Kidney epithelial cell (primary cell): ENCODE measurements around the gene MRPS33. TPM values are rescaled to one million over a fixed set of nuclear protein-coding genes. Genes with fewer than 3 reads are reported as not detected.
"Not testable (repeated sequence)": the region's sequence is repeated elsewhere in the genome, so short reads cannot be mapped to it uniquely, and the experiment has no call there.

ENCODE experiments used
- DNase-seq: peaks from one replicate; pipeline ENCODE4 v3.0.0-alpha.2; 2010; ENCODE audit warnings: low read depth
- H3K27me3 ChIP-seq: 2 replicates; pipeline ENCODE4 v1.6.0; 2011; ENCODE audit warnings: low read length; ENCODE audit not compliant: control insufficient read depth, insufficient read depth
- H3K36me3 ChIP-seq: 2 replicates; pipeline ENCODE4 v1.5.1; 2011; ENCODE audit warnings: low read length; ENCODE audit not compliant: control insufficient read depth, insufficient read depth
- H3K4me3 ChIP-seq: 2 replicates; pipeline ENCODE4 v1.5.1; 2011; ENCODE audit warnings: low read depth, mild to moderate bottlenecking, control low read depth, low read length
- total RNA-seq: library from RNA; depleted of rRNA; stranded (reverse); fragments of >200 nt; gene quantifications from 2 replicates; pipeline ENCODE4 v1.2.3, GENCODE V29; 2015
- TF ChIP-seq, protein P1 (sequence below): IDR thresholded peaks from 2 replicates; pipeline ENCODE4 v1.5.1; 2011; ENCODE audit warnings: mild to moderate bottlenecking, moderate library complexity, low read length, control low read depth, inconsistent platforms; ENCODE audit not compliant: insufficient read depth, poor library complexity, severe bottlenecking

MRPS33 gene
- total RNA-seq, 1 donor from 2014 or later = 32.2 TPM

- H3K4me3 ChIP-seq = no peak overlapping the region
- no peaks in the 10 kb centered on the region for H3K36me3 ChIP-seq
- no peak for DNase-seq
- TF ChIP-seq, protein P1, sequence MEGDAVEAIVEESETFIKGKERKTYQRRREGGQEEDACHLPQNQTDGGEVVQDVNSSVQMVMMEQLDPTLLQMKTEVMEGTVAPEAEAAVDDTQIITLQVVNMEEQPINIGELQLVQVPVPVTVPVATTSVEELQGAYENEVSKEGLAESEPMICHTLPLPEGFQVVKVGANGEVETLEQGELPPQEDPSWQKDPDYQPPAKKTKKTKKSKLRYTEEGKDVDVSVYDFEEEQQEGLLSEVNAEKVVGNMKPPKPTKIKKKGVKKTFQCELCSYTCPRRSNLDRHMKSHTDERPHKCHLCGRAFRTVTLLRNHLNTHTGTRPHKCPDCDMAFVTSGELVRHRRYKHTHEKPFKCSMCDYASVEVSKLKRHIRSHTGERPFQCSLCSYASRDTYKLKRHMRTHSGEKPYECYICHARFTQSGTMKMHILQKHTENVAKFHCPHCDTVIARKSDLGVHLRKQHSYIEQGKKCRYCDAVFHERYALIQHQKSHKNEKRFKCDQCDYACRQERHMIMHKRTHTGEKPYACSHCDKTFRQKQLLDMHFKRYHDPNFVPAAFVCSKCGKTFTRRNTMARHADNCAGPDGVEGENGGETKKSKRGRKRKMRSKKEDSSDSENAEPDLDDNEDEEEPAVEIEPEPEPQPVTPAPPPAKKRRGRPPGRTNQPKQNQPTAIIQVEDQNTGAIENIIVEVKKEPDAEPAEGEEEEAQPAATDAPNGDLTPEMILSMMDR = no peak
- H3K27me3 ChIP-seq = no peaks in the 10 kb centered on the region
These were observed 41.6 kb downstream of the MRPS33 start for GRCh38 chr7:140972876-140973829.

DNA sequence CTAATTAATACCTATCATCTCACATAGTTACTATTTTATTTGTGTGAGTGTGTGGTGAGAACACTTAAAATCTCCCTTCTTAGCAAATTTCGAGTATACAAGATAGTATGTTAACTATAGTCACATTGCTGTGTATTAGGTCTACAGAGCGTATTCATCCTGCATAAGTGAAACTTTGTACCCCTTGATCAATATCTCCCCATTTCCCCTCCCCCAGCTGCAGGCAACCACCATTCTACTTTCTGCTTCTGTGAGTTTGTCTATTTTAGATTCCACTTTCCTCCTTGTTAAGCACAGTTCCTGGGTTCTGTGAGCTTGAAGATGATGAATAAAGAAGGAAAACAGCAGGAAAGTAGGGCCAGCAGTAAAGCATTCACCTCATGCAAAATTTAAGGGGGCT, 42.4 kb downstream of the MRPS33 start:
- TF ChIP-seq, protein P1 = no peak
- DNase-seq = no peak
- Histone ChIP-seq H3K4me3 (no peak overlapping the region), H3K36me3 (no peaks in the 10 kb centered on the region), H3K27me3 (no peaks in the 10 kb centered on the region)

GRCh38 chr7:140967438-140967837, 47.3 kb downstream of the MRPS33 start:
- H3K36me3 ChIP-seq = no peaks in the 10 kb centered on the region
- no peaks in the 10 kb centered on the region for H3K27me3 ChIP-seq
- H3K4me3 ChIP-seq = no peak overlapping the region
- DNase-seq = no peak
- TF ChIP-seq, protein P1 = no peak

DNA sequence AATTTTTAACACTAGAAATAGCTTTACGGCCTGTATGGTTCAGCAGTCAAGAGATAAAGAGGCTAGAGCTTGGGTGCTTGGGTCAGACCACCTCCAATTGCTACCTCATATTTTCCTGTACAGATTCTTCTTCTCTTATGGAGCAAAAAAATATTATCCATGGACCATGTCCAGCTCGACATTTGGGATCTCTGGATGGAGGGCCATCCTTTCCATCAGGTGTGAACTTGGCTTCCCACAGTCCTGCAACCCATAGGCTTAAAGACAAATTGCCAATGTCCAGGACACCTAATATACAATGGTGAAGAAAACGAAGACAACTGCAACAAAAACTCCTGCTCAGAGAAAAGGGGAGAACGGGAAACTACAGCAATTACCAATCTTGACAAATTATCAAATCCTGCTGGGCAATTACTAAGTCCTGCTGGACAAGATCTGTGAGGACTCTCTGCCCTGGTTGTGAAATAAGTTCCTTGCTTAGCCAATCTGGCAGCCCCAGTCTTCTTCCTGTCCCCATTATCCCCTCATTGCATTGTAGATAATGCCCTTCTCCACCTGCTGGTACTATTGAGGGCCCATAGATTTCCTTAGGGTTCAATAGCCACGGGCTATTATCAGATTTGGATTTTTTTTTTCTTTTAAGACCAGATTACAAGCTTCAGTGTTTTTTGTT, 48.1 kb downstream of the MRPS33 start:
- DNase-seq = no peak
- no peak overlapping the region for H3K4me3 ChIP-seq
- no peaks in the 10 kb centered on the region for H3K27me3 ChIP-seq
- TF ChIP-seq, protein P1 = no peak
- no peaks in the 10 kb centered on the region for H3K36me3 ChIP-seq

DNA sequence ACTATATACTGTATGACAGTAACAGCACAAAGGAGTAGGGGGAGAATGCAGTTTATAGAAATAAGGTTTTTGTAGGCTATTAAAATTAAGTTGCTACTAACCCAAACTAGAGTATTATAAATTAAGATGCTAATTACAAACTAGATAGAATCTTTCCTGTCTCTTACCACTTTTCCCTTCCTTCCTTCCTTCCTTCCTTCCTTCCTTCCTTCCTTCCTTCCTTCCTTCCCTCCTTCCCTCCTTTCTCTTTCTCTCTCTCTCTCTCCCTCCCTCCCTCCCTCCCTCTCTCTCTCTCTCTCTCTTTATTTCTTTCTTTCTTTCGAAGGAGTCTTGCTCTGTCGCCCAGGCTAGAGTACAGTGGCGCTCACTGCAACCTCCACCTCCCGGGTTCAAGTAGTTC, 53.6 kb downstream of the MRPS33 start:
- no peaks in the 10 kb centered on the region for H3K36me3 ChIP-seq
- no peak overlapping the region for H3K4me3 ChIP-seq
- DNase-seq = no peak
- TF ChIP-seq, protein P1 = no peak
- H3K27me3 ChIP-seq = no peaks in the 10 kb centered on the region

DNA sequence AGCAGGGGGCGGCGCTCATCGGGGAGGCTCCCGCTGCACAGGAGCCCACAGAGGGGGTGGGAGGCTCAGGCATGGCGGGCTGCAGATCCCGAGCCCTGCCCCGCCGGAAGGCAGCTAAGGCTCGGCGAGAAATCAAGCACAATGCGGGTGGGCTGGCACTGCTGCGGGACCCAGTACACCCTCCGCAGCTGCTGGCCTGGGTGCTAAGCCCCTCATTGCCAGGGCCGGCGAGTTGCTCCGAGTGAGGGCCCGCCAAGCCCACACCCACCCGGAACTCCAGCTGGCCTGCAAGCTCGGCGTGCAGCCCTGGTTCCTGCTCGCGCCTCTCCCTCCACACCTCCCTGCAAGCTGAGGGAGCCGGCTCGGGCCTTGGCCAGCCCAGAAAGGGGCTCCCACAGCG, 57.8 kb downstream of the MRPS33 start:
- not testable (repeated sequence) for H3K36me3 ChIP-seq, DNase-seq, H3K4me3 ChIP-seq, H3K27me3 ChIP-seq
